K562 (cell line): ENCODE measurements around the gene SLC48A1. TPM values are rescaled to one million over a fixed set of nuclear protein-coding genes. Genes with fewer than 3 reads are reported as not detected.

Experiments
- CBX5 ChIP-seq: IDR thresholded peaks from 2 replicates; pipeline ENCODE4 v1.6.1; 2014; ENCODE audit warnings: low read depth, borderline replicate concordance
- ELF4 ChIP-seq: fragments of 450-650 bp; formaldehyde crosslinking; IDR thresholded peaks from 2 replicates; pipeline ENCODE4 v1.4.0; 2022; ENCODE audit warnings: missing genetic modification characterization
- HINFP ChIP-seq: fragments of 450-650 bp; conservative IDR thresholded peaks from 2 replicates; pipeline ENCODE4 v1.6.1; 2016; ENCODE audit warnings: missing genetic modification characterization, low read depth, mild to moderate bottlenecking, control low read depth, missing compliant biosample characterization
- IRF9 ChIP-seq: fragments of 450-650 bp; IDR thresholded peaks from 2 replicates; pipeline ENCODE4 v1.6.1; 2016; ENCODE audit warnings: missing biosample characterization, missing genetic modification characterization
- POLR2H ChIP-seq: IDR thresholded peaks from 2 replicates; pipeline ENCODE4 v1.6.1; 2016; ENCODE audit warnings: missing genetic modification characterization, low read depth, mild to moderate bottlenecking, control low read depth, missing compliant biosample characterization, moderate library complexity
- RFX5 ChIP-seq: IDR thresholded peaks from 2 replicates; pipeline ENCODE4 v1.6.1; 2011; ENCODE audit warnings: low read depth, mild to moderate bottlenecking, improper control_type of control experiment, low read length
- YBX1 ChIP-seq: fragments of 450-650 bp; IDR thresholded peaks from 2 replicates; pipeline ENCODE4 v1.7.1; 2016; ENCODE audit warnings: mild to moderate bottlenecking
- ZKSCAN1 ChIP-seq: fragments of 150-350 bp; IDR thresholded peaks from 2 replicates; pipeline ENCODE4 v1.6.1; 2016; ENCODE audit warnings: low read depth, low read length
- ZNF707 ChIP-seq: fragments of 250-450 bp; sonication (Bioruptor Pico); conservative IDR thresholded peaks from 2 replicates; pipeline ENCODE4 v1.8.0; 2022; ENCODE audit warnings: inconsistent platforms, mild to moderate bottlenecking, moderate library complexity
- polyA plus RNA-seq, 8 experiments: library from polyadenylated mRNA; depleted of rRNA in 4 of 8; stranded (reverse) in 5 of 8; unstranded in 3 of 8; fragments of >200 nt; fragmentation: Nextera tagmentation in 2 of 8; fragmentation: Illumina TruSeq in 1 of 8; extraction: Ambion mirVana in 2 of 8; extraction: Trizol in 1 of 8; gene quantifications; 2 replicates each; pipeline versions ENCODE4 v1.2.1 to v1.2.3, GENCODE V29; 2011 to 2014; ENCODE audit warnings: inconsistent platforms in 1 of 8, missing spikeins in 1 of 8
- total RNA-seq, 7 experiments: library from RNA; depleted of rRNA in 6 of 7; stranded (reverse); fragments of >200 nt in 6 of 7; fragmentation: Illumina TruSeq in 2 of 7; extraction: Trizol in 2 of 7; gene quantifications; 2 replicates each; pipeline versions ENCODE4 v1.2.1 to v1.2.3, GENCODE V29; 2011 to 2021; ENCODE audit warnings: low replicate concordance in 1 of 7
- TF ChIP-seq, protein P1 (sequence below): IDR thresholded peaks from 3 replicates; pipeline ENCODE4 v1.6.1; 2011; ENCODE audit warnings: borderline replicate concordance, mild to moderate bottlenecking, moderate library complexity; ENCODE audit not compliant: insufficient read length; ENCODE audit errors: extremely low read depth
- TF ChIP-seq, protein P2 (sequence below), 2 experiments: fragments of 450-650 bp; formaldehyde crosslinking in 1 of 2; IDR thresholded peaks; 2 replicates each; pipeline versions ENCODE4 v1.4.0 to v1.6.1; 2014 to 2020; ENCODE audit warnings: mild to moderate bottlenecking in 2 of 2, borderline replicate concordance in 1 of 2, low read depth in 1 of 2

Gene SLC48A1
- total and polyA plus RNA-seq, 9 of the 15 experiments (the other 6 are each of a cell fraction or from before 2014, with no cell fraction given), result 10.7 to 37.5 (median 18.7) TPM

GRCh38 chr12:47779301-47779942 lies 6.4 kb downstream of the SLC48A1 start (continued):
- TF ChIP-seq, protein P1, sequence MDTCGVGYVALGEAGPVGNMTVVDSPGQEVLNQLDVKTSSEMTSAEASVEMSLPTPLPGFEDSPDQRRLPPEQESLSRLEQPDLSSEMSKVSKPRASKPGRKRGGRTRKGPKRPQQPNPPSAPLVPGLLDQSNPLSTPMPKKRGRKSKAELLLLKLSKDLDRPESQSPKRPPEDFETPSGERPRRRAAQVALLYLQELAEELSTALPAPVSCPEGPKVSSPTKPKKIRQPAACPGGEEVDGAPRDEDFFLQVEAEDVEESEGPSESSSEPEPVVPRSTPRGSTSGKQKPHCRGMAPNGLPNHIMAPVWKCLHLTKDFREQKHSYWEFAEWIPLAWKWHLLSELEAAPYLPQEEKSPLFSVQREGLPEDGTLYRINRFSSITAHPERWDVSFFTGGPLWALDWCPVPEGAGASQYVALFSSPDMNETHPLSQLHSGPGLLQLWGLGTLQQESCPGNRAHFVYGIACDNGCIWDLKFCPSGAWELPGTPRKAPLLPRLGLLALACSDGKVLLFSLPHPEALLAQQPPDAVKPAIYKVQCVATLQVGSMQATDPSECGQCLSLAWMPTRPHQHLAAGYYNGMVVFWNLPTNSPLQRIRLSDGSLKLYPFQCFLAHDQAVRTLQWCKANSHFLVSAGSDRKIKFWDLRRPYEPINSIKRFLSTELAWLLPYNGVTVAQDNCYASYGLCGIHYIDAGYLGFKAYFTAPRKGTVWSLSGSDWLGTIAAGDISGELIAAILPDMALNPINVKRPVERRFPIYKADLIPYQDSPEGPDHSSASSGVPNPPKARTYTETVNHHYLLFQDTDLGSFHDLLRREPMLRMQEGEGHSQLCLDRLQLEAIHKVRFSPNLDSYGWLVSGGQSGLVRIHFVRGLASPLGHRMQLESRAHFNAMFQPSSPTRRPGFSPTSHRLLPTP, result no peak
- no peak for TF ChIP-seq ZNF707 (CRISPR knock-in tag)
- TF ChIP-seq, protein P2, sequence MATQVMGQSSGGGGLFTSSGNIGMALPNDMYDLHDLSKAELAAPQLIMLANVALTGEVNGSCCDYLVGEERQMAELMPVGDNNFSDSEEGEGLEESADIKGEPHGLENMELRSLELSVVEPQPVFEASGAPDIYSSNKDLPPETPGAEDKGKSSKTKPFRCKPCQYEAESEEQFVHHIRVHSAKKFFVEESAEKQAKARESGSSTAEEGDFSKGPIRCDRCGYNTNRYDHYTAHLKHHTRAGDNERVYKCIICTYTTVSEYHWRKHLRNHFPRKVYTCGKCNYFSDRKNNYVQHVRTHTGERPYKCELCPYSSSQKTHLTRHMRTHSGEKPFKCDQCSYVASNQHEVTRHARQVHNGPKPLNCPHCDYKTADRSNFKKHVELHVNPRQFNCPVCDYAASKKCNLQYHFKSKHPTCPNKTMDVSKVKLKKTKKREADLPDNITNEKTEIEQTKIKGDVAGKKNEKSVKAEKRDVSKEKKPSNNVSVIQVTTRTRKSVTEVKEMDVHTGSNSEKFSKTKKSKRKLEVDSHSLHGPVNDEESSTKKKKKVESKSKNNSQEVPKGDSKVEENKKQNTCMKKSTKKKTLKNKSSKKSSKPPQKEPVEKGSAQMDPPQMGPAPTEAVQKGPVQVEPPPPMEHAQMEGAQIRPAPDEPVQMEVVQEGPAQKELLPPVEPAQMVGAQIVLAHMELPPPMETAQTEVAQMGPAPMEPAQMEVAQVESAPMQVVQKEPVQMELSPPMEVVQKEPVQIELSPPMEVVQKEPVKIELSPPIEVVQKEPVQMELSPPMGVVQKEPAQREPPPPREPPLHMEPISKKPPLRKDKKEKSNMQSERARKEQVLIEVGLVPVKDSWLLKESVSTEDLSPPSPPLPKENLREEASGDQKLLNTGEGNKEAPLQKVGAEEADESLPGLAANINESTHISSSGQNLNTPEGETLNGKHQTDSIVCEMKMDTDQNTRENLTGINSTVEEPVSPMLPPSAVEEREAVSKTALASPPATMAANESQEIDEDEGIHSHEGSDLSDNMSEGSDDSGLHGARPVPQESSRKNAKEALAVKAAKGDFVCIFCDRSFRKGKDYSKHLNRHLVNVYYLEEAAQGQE (IDR thresholded peaks at IDR 0.05; ENCODE audit: borderline replicate concordance), result peak; percentile 84
- TF ChIP-seq, protein P2 (CRISPR knock-in tag; IDR thresholded peaks at IDR 0.05; ENCODE audit: low read depth), result no peak
- peak; percentile 77; the same call in 1 of the 2 replicates for TF ChIP-seq ZKSCAN1
- TF ChIP-seq ELF4 (CRISPR knock-in tag), result peak; percentile 56; the same call in 1 of the 2 replicates
- TF ChIP-seq CBX5, result no peak
- TF ChIP-seq HINFP, result no peak
- no peak for TF ChIP-seq POLR2H (tag)
- TF ChIP-seq IRF9 (tag), result no peak
- no peak for TF ChIP-seq RFX5
- TF ChIP-seq YBX1, result no peak
